IPS-20b (cell line): ENCODE measurements around the gene CDKN2A.

Source experiments
- H3K27ac ChIP-seq: one replicate; pipeline ENCODE4 v1.5.1; 2013; ENCODE audit warnings: low read length
- H3K27me3 ChIP-seq: 2 replicates; pipeline ENCODE4 v1.6.1; 2013; ENCODE audit warnings: mild to moderate bottlenecking, low read length, inconsistent platforms; ENCODE audit not compliant: insufficient read depth
- H3K36me3 ChIP-seq: 2 replicates; pipeline ENCODE4 v1.6.1; 2013; ENCODE audit warnings: low read depth, mild to moderate bottlenecking, inconsistent platforms, low read length, moderate library complexity; ENCODE audit not compliant: insufficient read depth
- H3K4me1 ChIP-seq: 2 replicates; pipeline ENCODE4 v1.6.1; 2013; ENCODE audit warnings: mild to moderate bottlenecking, control low read depth, inconsistent platforms, low read length, moderate library complexity; ENCODE audit not compliant: insufficient read depth
- H3K4me3 ChIP-seq: 2 replicates; pipeline ENCODE4 v1.5.1; 2013; ENCODE audit warnings: mild to moderate bottlenecking, low read length, inconsistent platforms
- H3K9ac ChIP-seq: 2 replicates; pipeline ENCODE4 v1.6.1; 2013; ENCODE audit warnings: low read depth, mild to moderate bottlenecking, inconsistent platforms, low read length, moderate library complexity
- H3K9me3 ChIP-seq: 2 replicates; pipeline ENCODE4 v1.6.1; 2013; ENCODE audit warnings: mild to moderate bottlenecking, low read depth, low read length, inconsistent platforms; ENCODE audit not compliant: insufficient read depth

Gene CDKN2A

DNA sequence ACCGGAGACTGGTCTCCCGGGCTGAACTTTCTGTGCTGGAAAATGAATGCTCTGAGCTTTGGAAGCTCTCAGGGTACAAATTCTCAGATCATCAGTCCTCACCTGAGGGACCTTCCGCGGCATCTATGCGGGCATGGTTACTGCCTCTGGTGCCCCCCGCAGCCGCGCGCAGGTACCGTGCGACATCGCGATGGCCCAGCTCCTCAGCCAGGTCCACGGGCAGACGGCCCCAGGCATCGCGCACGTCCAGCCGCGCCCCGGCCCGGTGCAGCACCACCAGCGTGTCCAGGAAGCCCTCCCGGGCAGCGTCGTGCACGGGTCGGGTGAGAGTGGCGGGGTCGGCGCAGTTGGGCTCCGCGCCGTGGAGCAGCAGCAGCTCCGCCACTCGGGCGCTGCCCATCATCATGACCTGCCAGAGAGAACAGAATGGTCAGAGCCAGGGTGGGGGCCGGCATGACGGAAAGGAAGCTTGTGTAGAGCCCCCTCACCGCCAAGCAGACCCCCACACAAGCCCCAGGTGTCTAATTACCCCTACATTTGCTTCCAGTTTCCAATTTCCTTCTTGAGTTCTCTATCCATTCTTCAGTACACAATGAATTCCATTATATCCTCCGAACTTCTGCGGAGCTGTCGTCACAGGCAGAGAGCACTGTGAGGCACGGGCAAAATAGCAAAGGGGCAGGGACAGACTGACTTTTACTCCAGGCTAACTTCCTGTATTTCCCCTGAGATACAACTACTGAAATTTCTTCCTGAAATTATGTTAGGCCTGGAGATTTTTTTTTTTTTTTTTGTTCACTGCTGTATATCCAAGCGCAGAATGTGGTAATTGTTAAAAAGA is 23.2 kb downstream of the CDKN2A start:
- Histone ChIP-seq H3K4me3 (peak overlapping the region; percentile 26; the same call in 1 of the 2 replicates), H3K36me3 (no peaks in the 10 kb centered on the region), H3K9me3 (peaks cover 4% of the 10 kb centered on the region; the same call in 1 of the 2 replicates), H3K27ac (no peak overlapping the region), H3K9ac (no peak overlapping the region), H3K4me1 (0 out of 2 replicates have a peak, but pooled peaks cover 4% of the 10 kb centered on the region), H3K27me3 (peaks cover 100% of the 10 kb centered on the region)

DNA sequence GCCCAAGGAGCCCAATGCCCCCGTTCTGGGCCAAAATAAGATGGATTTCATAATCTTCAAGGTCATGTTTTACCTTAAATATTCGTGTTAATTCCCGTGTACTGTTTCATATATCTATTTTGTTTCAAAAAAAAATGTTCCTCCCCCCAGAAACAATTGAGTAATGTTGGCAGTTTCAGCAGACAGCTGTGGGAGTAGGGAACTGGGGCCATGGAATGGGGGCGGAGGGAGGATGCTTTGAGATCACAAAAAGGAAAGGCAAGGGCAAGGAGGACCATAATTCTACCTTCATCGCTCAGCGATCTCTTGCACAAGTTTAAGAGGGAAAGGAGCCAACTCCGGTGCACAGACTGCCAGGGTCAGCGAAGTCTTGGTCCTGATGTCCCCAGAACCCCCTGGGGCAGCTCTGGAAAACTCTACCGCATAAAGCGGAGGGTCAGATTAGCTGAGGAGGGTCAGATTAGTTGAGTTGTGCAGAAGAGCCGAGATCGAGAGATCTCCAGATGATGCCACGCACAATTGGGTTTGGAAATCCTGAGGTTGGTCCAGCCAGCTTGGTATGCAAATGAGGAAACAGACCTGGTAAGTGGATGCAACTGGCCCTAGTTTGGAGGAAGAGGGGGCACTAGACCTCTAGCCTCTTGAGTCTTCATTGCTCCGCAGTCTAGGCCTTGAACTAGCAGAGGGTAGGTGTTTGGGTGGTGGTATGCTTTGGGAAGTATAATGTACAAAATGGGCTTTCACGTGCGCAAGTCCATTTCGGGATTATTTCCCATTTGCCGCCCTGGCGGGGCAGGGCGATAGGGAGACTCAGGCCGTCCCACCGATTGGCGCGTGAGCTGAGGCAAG is 24.0 kb downstream of the CDKN2A start:
- H3K27me3 ChIP-seq, result peaks cover 100% of the 10 kb centered on the region
- no peak overlapping the region for H3K9ac ChIP-seq
- H3K4me1 ChIP-seq, result peaks cover 4% of the 10 kb centered on the region; the same call in 1 of the 2 replicates
- H3K27ac ChIP-seq, result no peak overlapping the region
- no peak overlapping the region; the same call in 1 of the 2 replicates for H3K4me3 ChIP-seq
- H3K36me3 ChIP-seq, result no peaks in the 10 kb centered on the region
- peaks cover 4% of the 10 kb centered on the region; the same call in 1 of the 2 replicates for H3K9me3 ChIP-seq

DNA sequence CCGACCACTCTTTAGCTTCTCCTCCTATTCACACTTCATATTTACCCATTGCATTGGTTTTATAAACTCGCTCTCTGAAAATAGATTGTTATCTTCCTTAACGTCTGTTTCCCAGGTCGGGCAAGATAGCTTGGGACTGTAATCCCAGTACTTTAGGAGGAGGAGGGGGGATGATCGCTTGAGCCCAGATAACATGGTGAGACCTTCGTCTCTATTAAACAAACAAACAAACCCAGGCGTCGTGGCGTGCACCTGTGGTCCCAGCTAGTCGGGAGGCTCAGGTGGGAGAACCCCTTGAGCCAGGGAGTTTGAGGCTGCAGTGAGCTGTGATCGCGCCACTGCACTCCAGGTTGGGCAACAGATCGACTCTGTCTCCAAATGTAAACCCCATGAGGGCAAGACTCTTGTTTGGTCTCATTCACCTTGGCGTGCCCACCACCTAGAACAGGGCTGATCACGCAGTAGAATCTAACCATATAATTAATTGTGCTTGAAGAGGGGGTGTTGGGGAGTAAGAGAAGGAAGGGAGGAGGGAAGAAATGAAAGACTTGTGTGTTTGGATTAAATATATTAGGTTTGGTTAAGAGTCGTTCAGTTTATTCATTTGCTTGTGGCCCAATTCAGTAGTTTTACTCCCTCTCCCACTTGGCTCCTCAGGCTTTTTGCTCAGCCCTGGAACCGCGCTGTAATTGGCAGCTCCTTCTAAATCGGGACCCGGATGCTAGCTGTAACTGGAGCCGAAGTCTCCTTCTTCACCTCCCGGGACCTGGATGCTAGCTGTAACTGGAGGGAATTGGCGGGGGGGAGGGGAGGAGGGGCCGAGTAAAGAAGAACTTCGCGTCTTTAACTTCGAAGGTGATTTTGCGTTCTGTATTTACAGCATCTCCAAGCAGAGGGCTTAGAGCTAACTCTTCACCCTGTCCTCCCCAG is 24.9 kb downstream of the CDKN2A start:
- Histone ChIP-seq H3K9me3 (peaks cover 4% of the 10 kb centered on the region; the same call in 1 of the 2 replicates), H3K4me1 (peaks cover 4% of the 10 kb centered on the region; the same call in 1 of the 2 replicates), H3K27ac (no peak overlapping the region), H3K36me3 (no peaks in the 10 kb centered on the region), H3K9ac (no peak overlapping the region), H3K27me3 (peaks cover 100% of the 10 kb centered on the region), H3K4me3 (no peak overlapping the region)

DNA sequence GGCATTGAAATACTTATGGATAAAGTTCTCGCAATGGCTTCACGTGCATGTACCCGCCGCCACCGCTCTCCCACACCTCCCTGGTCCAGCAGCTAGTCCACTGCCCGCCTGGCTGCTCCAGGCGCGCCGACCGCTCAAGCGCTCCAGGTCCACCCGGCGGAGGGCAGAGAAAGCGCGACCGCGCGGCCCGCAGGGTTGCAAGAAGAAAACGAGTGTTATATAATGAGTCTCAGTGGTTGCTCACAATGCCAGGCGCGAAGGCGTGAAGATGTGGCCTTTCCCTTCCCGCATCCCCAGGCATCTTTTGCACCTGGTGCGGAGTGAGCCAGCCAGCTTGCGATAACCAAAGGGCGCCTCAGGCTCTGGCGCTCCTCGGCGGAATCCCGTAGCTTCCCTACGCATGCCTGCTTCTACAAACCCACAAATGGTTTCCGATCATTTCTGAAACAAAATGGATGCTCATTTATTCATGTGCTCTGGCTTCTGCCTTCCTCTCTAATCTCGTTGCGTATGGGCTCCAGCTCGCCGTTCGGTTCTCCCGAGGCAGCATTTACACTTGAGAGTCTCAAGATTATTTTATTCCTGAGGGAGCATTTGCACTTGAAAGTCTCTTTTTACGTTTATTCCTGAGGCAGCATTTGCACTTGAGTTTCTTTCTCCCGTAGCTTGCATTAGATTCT is 25.7 kb downstream of the CDKN2A start:
- Histone ChIP-seq H3K9ac (no peak overlapping the region), H3K27me3 (peaks cover 100% of the 10 kb centered on the region), H3K4me3 (no peak overlapping the region)

DNA sequence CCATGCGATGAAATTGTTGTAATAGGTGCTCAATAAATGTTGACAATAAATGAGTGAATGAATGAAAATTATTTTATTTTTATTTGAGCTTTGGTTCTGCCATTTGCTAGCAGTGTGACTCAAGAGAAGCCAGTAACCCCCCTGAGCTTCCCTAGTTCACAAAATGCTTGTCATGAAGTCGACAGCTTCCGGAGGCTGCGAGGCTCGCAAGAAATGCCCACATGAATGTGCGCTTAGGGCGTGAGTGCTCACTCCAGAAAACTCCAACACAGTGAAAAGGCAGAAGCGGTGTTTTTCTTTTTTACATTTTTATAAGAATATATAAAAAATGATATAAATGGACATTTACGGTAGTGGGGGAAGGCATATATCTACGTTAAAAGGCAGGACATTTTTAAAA is 26.5 kb downstream of the CDKN2A start:
- H3K9me3 ChIP-seq, result peaks cover 4% of the 10 kb centered on the region; the same call in 1 of the 2 replicates

More for the DNA sequence above, 25.7 kb downstream of the CDKN2A start:
- Histone ChIP-seq H3K36me3 (no peaks in the 10 kb centered on the region), H3K27ac (no peak overlapping the region), H3K4me1 (peaks cover 4% of the 10 kb centered on the region; the same call in 1 of the 2 replicates), H3K9me3 (peaks cover 4% of the 10 kb centered on the region; the same call in 1 of the 2 replicates)

DNA sequence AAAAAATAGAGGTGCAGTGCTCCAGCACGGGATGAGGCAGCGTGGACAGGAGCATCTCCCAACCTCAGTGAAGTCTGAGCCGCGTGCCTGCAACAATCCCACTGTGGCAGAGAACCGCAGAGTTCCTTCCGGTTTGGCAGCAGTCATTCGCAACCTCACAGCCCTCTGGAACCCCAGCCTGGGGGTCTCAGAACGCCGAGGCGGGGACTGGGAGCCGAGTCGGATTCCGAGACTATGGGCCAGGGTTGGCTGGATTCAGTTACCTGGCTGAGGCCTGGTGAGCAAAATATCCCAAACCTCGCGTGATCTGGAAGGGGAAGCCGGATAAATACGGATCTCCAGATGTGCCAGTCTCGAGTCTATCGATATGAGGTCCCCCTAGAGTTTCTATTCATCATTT is 27.0 kb downstream of the CDKN2A start:
- Histone ChIP-seq H3K27me3 (peaks cover 99% of the 10 kb centered on the region), H3K4me1 (peaks cover 4% of the 10 kb centered on the region; the same call in 1 of the 2 replicates), H3K36me3 (no peaks in the 10 kb centered on the region), H3K4me3 (no peak overlapping the region), H3K9ac (no peak overlapping the region), H3K27ac (no peak overlapping the region), H3K9me3 (peaks cover 4% of the 10 kb centered on the region; the same call in 1 of the 2 replicates)

More for the DNA sequence above, 26.5 kb downstream of the CDKN2A start:
- H3K4me1 ChIP-seq, result peaks cover 4% of the 10 kb centered on the region; the same call in 1 of the 2 replicates
- H3K9ac ChIP-seq, result no peak overlapping the region
- H3K4me3 ChIP-seq, result no peak overlapping the region
- no peak overlapping the region for H3K27ac ChIP-seq
- peaks cover 100% of the 10 kb centered on the region for H3K27me3 ChIP-seq
- H3K36me3 ChIP-seq, result no peaks in the 10 kb centered on the region

DNA sequence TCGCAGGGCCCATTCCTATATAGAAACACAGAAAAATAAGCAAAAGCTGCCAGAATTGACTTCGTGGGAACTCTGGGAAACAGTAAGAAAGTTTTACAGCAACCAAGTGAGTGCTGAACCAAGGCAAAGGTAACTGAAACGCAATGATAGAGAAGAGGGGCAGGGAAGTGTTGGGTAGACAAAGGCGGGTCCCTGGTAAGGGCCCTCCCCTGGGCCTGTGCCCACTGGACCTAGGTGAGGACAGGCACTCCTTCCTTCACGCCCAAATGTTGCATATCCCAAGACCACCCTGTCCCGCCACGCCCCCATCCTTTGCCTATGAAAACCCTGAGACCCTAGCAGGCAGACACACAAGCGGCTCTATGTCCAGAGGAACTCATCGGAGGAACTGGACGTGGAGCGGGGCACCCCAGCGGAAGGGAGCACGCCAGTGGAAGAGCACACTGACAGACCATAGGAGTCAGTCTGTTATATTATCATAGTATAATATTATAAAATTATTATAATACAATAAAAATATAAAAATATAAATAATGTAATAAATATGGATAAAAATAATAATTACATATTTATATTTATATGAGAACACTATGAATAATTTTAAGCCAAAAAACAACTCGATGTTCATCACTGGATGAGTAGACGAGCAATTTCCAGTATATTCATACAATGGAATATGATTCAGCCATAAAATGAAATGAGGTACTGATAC is 27.9 kb downstream of the CDKN2A start:
- Histone ChIP-seq H3K36me3 (no peaks in the 10 kb centered on the region), H3K4me1 (peaks cover 4% of the 10 kb centered on the region; the same call in 1 of the 2 replicates), H3K27ac (no peak overlapping the region), H3K27me3 (peaks cover 99% of the 10 kb centered on the region), H3K4me3 (no peak overlapping the region), H3K9ac (no peak overlapping the region), H3K9me3 (peaks cover 4% of the 10 kb centered on the region; the same call in 1 of the 2 replicates)

DNA sequence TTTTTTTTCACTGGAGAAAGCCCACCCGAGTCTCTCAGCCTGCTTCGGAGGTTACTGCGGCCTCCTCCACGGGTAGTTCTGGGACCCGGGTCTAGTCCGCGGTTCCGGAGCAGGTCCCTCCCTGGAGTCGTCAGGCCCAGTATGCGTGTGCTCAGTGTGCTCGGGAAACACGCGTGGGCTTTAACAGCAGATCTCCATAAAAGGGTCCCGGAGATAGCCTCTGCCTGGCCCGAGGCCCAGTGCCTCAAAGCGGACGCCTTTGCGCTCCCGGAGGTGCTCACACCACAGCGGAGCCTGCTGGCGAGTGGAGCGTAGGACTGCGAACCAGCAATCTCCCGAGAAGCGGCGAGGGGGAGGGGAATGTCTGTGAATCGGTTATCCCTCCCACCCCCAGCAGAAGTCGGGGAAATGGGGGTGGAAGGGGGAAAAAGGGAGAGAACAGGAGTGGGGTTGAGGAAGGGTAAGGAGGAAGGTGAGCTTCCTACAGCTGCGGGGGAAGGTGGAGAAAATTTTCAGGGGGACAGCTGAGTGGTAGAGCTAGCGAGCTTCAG is 28.7 kb downstream of the CDKN2A start:
- Histone ChIP-seq H3K9me3 (peaks cover 4% of the 10 kb centered on the region; the same call in 1 of the 2 replicates), H3K27me3 (peaks cover 95% of the 10 kb centered on the region), H3K4me3 (peak overlapping the region; percentile 57), H3K27ac (no peak overlapping the region), H3K9ac (no peak overlapping the region), H3K4me1 (peaks cover 4% of the 10 kb centered on the region; the same call in 1 of the 2 replicates), H3K36me3 (no peaks in the 10 kb centered on the region)

DNA sequence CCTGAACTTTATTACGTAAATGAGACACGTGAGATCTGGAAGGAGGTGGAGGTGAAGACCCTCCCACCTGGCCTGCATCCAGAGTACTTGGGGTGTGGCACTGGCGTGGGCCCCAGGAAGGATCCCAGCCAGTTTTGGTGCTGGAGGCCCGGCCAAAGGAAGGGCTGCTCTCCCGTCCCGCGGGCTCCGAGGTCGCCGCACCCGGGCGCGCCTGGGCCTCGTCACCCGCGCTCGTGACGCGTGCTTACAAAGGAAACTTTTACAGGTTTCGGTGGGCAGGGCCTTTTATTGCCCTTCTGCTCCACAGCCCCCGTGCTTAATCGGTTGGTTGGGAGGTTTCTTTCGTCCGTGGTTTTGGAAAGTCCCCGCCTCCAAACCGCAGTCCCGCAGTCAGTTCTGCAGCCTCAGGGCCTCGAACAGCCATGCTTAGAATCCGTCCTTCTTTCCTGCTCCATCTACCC is 29.2 kb downstream of the CDKN2A start:
- Histone ChIP-seq H3K9me3 (peaks cover 4% of the 10 kb centered on the region; the same call in 1 of the 2 replicates), H3K4me3 (peak overlapping the region; percentile 57), H3K4me1 (peaks cover 4% of the 10 kb centered on the region; the same call in 1 of the 2 replicates), H3K27ac (no peak overlapping the region), H3K27me3 (peaks cover 95% of the 10 kb centered on the region), H3K9ac (no peak overlapping the region), H3K36me3 (no peaks in the 10 kb centered on the region)
